NT2/D1 (cell line): Measurements from ENCODE around the gene DNM3.
A peak's percentile ranks its signal among the peaks of the same experiment; 100 is the strongest.

Experiments
- DNase-seq: peaks from one replicate; pipeline ENCODE4 v3.0.0-alpha.2; 2011; ENCODE audit warnings: low read depth, low spot score
- H3K27me3 ChIP-seq: 2 replicates; pipeline ENCODE4 v1.6.0; 2011; ENCODE audit warnings: mild to moderate bottlenecking; ENCODE audit not compliant: insufficient read length, insufficient read depth
- H3K36me3 ChIP-seq: 2 replicates; pipeline ENCODE4 v1.6.1; 2011; ENCODE audit warnings: mild to moderate bottlenecking, low read length, mixed read lengths; ENCODE audit not compliant: insufficient read depth, insufficient read length
- H3K4me1 ChIP-seq: 2 replicates; pipeline ENCODE4 v1.5.1; 2011; ENCODE audit not compliant: insufficient read depth, insufficient read length
- H3K4me3 ChIP-seq: 2 replicates; pipeline ENCODE4 v1.5.1; 2011; ENCODE audit warnings: low read depth; ENCODE audit not compliant: insufficient read length
- H3K9ac ChIP-seq: 2 replicates; pipeline ENCODE4 v1.6.0; 2011; ENCODE audit warnings: low read depth; ENCODE audit not compliant: insufficient read length
- H3K9me3 ChIP-seq: 2 replicates; pipeline ENCODE4 v1.5.1; 2011; ENCODE audit warnings: mild to moderate bottlenecking, low read length; ENCODE audit not compliant: insufficient read depth
- SUZ12 ChIP-seq: IDR thresholded peaks from 2 replicates; pipeline ENCODE4 v1.6.1; 2011; ENCODE audit not compliant: insufficient read length, insufficient read depth; ENCODE audit errors: extremely low read depth
- YY1 ChIP-seq: IDR thresholded peaks from 2 replicates; pipeline ENCODE4 v1.6.1; 2011; ENCODE audit not compliant: insufficient read length, insufficient read depth
- ZNF274 ChIP-seq: IDR thresholded peaks from 2 replicates; pipeline ENCODE4 v1.6.1; 2011; ENCODE audit warnings: mild to moderate bottlenecking, low read depth, low read length

The DNM3 gene

GRCh38 chr1:171997936-171998335 is 156.6 kb downstream of the DNM3 start:
- Histone ChIP-seq H3K27me3 (no peaks in the 10 kb centered on the region), H3K9ac (no peak overlapping the region), H3K9me3 (no peaks in the 10 kb centered on the region), H3K4me3 (no peak overlapping the region), H3K36me3 (no peaks in the 10 kb centered on the region), H3K4me1 (no peaks in the 10 kb centered on the region)
- no peak for DNase-seq
- no peak for TF ChIP-seq YY1

DNA sequence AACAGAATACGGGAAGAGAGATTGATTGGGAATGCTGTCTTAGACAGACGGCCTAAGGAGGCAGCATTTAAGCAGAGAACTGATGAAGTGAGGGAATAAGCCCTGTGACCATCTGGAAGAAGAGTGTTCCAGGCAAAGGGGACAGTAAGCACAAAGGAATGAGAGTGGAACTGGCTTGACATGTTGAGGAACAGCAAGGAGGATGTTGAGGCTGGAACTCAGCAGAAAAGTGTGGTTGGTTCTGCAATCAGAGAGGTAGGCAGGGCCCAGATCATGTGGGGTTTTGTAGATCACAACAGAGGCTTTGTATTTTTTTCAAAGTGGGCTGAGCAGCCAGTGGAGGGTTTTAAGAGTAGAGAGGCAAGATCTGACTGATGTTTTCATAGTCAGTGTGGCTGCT is 157.4 kb downstream of the DNM3 start:
- H3K9me3 ChIP-seq = no peaks in the 10 kb centered on the region
- H3K4me3 ChIP-seq = no peak overlapping the region
- no peaks in the 10 kb centered on the region for H3K27me3 ChIP-seq
- DNase-seq = no peak
- H3K36me3 ChIP-seq = no peaks in the 10 kb centered on the region
- H3K9ac ChIP-seq = no peak overlapping the region
- no peaks in the 10 kb centered on the region for H3K4me1 ChIP-seq
- TF ChIP-seq ZNF274 = no peak
- no peak for TF ChIP-seq SUZ12
- no peak for TF ChIP-seq YY1

- Histone ChIP-seq H3K4me1 (no peaks in the 10 kb centered on the region), H3K4me3 (no peak overlapping the region), H3K9ac (no peak overlapping the region), H3K36me3 (no peaks in the 10 kb centered on the region), H3K9me3 (no peaks in the 10 kb centered on the region), H3K27me3 (no peaks in the 10 kb centered on the region)
- DNase-seq = no peak
- no peak for TF ChIP-seq SUZ12
- TF ChIP-seq ZNF274 = no peak
- no peak for TF ChIP-seq YY1
These were observed 158.5 kb downstream of the DNM3 start for GRCh38 chr1:171999756-172000155.

- Histone ChIP-seq H3K4me3 (no peak overlapping the region), H3K27me3 (no peaks in the 10 kb centered on the region), H3K9ac (no peak overlapping the region), H3K9me3 (no peaks in the 10 kb centered on the region), H3K4me1 (no peaks in the 10 kb centered on the region), H3K36me3 (no peaks in the 10 kb centered on the region)
- no peak for DNase-seq
- TF ChIP-seq YY1 (no peak), SUZ12 (no peak), ZNF274 (no peak)
These were observed 160.0 kb downstream of the DNM3 start for GRCh38 chr1:172001288-172001687.

- no peaks in the 10 kb centered on the region for H3K4me1 ChIP-seq
- no peaks in the 10 kb centered on the region for H3K27me3 ChIP-seq
- no peaks in the 10 kb centered on the region for H3K36me3 ChIP-seq
- H3K9ac ChIP-seq = no peak overlapping the region
- TF ChIP-seq YY1 = no peak
- no peak for TF ChIP-seq ZNF274
- TF ChIP-seq SUZ12 = no peak
- H3K9me3 ChIP-seq = no peaks in the 10 kb centered on the region
- peak; percentile 33 for DNase-seq
- H3K4me3 ChIP-seq = no peak overlapping the region
These were observed 161.5 kb downstream of the DNM3 start for GRCh38 chr1:172002725-172003345.

DNA sequence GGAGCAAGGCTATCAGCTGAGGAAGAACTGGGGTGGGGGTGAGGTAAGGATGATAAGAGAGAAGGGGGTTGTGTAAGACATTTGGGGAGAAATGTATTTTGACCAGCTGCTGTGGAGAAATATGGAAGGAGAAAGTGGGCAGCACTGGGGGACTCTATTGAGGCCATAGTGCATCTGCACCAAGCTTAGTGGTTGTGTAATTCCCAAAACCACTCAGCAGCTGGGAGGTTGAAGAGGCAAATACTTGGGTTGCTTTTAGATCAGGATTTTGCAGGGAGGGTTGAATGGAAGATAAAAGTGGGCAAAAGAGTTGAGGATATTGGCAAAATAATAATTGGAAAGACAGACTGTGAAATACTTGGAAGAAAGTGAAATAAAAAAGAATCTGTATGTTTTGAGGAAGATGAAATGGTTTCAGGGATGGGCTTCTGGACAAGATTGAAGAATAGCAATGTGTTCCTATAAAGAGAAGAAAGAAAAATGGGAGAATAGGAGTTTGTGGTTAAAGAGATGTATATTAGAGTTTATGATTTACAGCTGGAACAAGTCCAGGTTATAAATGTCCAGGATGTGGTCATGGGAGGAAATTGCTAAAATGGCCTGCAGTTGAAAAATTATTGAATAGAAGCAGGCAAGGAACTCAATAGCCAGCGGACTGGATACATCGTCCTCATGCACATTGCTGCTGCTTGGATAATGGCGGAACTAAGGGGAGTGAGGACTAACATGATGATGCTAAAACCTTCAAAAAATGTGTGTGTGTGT is 162.7 kb downstream of the DNM3 start:
- no peak for DNase-seq
- Histone ChIP-seq H3K27me3 (no peaks in the 10 kb centered on the region), H3K36me3 (no peaks in the 10 kb centered on the region), H3K4me1 (no peaks in the 10 kb centered on the region), H3K9me3 (no peaks in the 10 kb centered on the region), H3K4me3 (no peak overlapping the region), H3K9ac (no peak overlapping the region)
- no peak for TF ChIP-seq ZNF274
- no peak for TF ChIP-seq SUZ12
- TF ChIP-seq YY1 = no peak

DNA sequence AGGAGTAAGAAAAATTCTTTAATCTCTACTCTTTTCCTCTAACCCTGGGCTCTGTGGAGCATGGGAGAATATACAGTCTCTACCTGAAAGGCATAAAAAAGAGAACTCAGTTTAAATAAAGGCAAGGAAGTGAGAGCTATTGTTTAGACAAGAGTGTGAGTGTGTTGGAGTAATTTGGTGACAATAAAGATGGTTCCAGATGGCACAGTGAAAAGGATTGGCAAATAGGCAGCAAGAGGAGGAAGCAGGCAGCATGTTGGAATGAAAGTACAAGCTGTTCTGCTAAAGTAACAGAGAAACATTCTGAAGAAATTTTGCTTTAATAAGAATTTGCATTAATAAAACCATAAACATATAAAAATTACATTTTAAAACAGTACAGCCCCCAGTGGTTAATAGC is 163.4 kb downstream of the DNM3 start:
- Histone ChIP-seq H3K9ac (no peak overlapping the region), H3K27me3 (no peaks in the 10 kb centered on the region), H3K4me3 (no peak overlapping the region), H3K4me1 (no peaks in the 10 kb centered on the region), H3K9me3 (peaks cover 5% of the 10 kb centered on the region; the same call in 1 of the 2 replicates), H3K36me3 (no peaks in the 10 kb centered on the region)
- no peak for DNase-seq
- TF ChIP-seq SUZ12 = no peak
- TF ChIP-seq ZNF274 = no peak
- TF ChIP-seq YY1 = no peak
